Measurements from ENCODE around the gene GPSM3.
A peak's percentile ranks its signal among the peaks of the same experiment; 100 is the strongest.
"Not testable (repeated sequence)": the region's sequence is repeated elsewhere in the genome, so short reads cannot be mapped to it uniquely, and the experiment has no call there.

Gene GPSM3

GRCh38 chr6:32148289-32149091, 44.0 kb downstream of the GPSM3 start:
- peak; percentile 73 for DNase-seq

GRCh38 chr6:32147401-32148132, 44.9 kb downstream of the GPSM3 start:
- DNase-seq: no peak

- DNase-seq: no peak
These were observed 45.8 kb downstream of the GPSM3 start for GRCh38 chr6:32146687-32147086.

GRCh38 chr6:32146287-32146686, 46.2 kb downstream of the GPSM3 start:
- DNase-seq: no peak

GRCh38 chr6:32144238-32144637, 48.2 kb downstream of the GPSM3 start:
- not testable (repeated sequence) for DNase-seq
